Common myeloid progenitor, CD34-positive (primary cell): ENCODE results near the gene STOML3.

Experiments
- CTCF ChIA-PET: fragments of 350-600 bp; sonication (Branson Sonifier 250); formaldehyde crosslinking; loops from one replicate; lab custom pipeline; 2021; ENCODE audit warnings: antibody characterized with exemption; lab: Charles Lee
- POLR2A ChIA-PET: fragments of 350-600 bp; sonication (Branson Sonifier 250); formaldehyde crosslinking; loops from one replicate; lab custom pipeline; 2021; ENCODE audit warnings: antibody characterized with exemption; lab: Charles Lee
- DNase-seq, 3 donors: peaks; one replicate each; pipeline versions ENCODE4 v3.0.0 to v3.0.0-alpha.2; 2013
- H3K27ac ChIP-seq, 2 experiments: 1 replicate in 1 of 2; 2 replicates in 1 of 2; pipeline ENCODE4 v1.7.0; 2013; ENCODE audit warnings: inconsistent platforms in 2 of 2, low read length in 2 of 2, mild to moderate bottlenecking in 2 of 2, low read depth in 1 of 2, moderate library complexity in 1 of 2; ENCODE audit not compliant: severe bottlenecking in 2 of 2, insufficient read depth in 1 of 2, poor library complexity in 1 of 2
- H3K27me3 ChIP-seq, 5 experiments: replicated peaks in 2 of 5; 1 replicate in 3 of 5; 2 replicates in 2 of 5; pipeline versions ENCODE4 v1.6.1 to v1.7.0; 2013; ENCODE audit warnings: low read length in 4 of 5, mild to moderate bottlenecking in 2 of 5, moderate library complexity in 2 of 5, inconsistent platforms in 1 of 5; ENCODE audit not compliant: insufficient read depth in 5 of 5, control insufficient read depth in 4 of 5
- H3K36me3 ChIP-seq, 4 experiments: 1 replicate in 2 of 4; 2 replicates in 2 of 4; pipeline versions ENCODE4 v1.6.1 to v1.7.0; 2013; ENCODE audit warnings: low read length in 3 of 4, control low read depth in 1 of 4, mild to moderate bottlenecking in 1 of 4; ENCODE audit not compliant: control insufficient read depth in 4 of 4, insufficient read depth in 4 of 4
- H3K4me1 ChIP-seq, 4 experiments: 1 replicate in 3 of 4; 2 replicates in 1 of 4; pipeline versions ENCODE4 v1.6.1 to v1.7.1; 2013; ENCODE audit warnings: low read length in 3 of 4, mild to moderate bottlenecking in 3 of 4, control low read depth in 1 of 4, inconsistent platforms in 1 of 4, moderate library complexity in 1 of 4; ENCODE audit not compliant: control insufficient read depth in 4 of 4, insufficient read depth in 4 of 4; ENCODE audit errors: control extremely low read depth in 1 of 4
- H3K4me3 ChIP-seq, 7 experiments: 1 replicate in 4 of 7; 2 replicates in 3 of 7; pipeline versions ENCODE4 v1.5.1 to v1.7.0; 2013; ENCODE audit warnings: mild to moderate bottlenecking in 7 of 7, low read length in 6 of 7, moderate library complexity in 6 of 7, inconsistent platforms in 2 of 7, low read depth in 2 of 7, control low read depth in 1 of 7; ENCODE audit not compliant: insufficient read depth in 4 of 7, control insufficient read depth in 1 of 7; ENCODE audit errors: extremely low read depth in 1 of 7
- H3K9me3 ChIP-seq, 5 experiments: 1 replicate in 4 of 5; 2 replicates in 1 of 5; pipeline versions ENCODE4 v1.6.1 to v1.7.1; 2013; ENCODE audit warnings: low read length in 4 of 5, mild to moderate bottlenecking in 2 of 5, inconsistent platforms in 1 of 5, low read depth in 1 of 5, moderate library complexity in 1 of 5; ENCODE audit not compliant: control insufficient read depth in 4 of 5, insufficient read depth in 2 of 5; ENCODE audit errors: control extremely low read depth in 1 of 5
- WGBS: methylation state at CpG from one replicate; pipeline ENCODE4 v1.1.5; 2013; ENCODE audit not compliant: insufficient coverage; 5-methylcytosine and 5-hydroxymethylcytosine counted together

STOML3 gene

DNA sequence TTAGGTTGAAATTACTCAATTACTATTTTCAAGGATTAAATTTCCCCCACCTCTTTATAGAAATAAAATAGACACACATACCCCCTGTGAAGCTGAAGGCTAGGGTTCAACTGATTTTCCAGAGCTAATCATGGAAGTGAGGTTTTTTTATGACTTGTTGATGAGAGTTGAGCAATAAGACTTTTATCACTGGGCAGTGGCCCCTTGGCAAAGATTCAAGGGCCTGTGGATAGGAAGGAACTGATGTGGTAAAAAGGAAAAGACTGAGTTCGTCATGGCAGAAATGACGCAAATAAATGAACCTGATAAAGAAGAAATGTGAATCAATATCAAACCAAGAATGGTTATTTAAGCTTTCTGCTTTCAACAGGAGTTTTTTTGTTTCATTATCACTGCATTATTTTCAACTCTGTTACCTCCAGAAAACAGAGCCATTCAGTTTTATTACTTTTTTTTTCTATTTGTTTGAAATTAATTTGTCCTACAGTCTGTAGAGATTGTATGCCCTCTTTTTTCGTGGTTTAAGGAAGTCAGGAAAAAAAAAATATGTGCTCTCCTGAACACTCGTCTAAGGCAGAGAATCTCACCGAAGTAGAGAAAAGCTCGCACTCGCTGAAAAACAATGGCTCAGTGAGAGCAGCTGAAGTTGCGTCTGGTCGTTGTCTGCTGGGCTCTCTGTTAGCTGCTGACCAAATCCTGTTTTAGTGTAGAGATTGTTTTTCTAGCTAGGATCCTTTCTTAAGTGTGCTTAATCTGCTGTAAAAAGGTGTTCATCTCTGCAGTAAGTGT, 38.9 kb downstream of the STOML3 start:
- peaks cover 0 to 2% (median 0%) of the 10 kb centered on the region in 5 experiments for H3K27me3 ChIP-seq
- WGBS = 47% methylated on average over 6 of the region's 9 CpGs
- no peaks in the 10 kb centered on the region for H3K9me3 ChIP-seq
- ChIA-PET POLR2A (no interaction called here), CTCF (no interaction called here)
- no peaks in the 10 kb centered on the region for H3K36me3 ChIP-seq
- no peak overlapping the region for H3K27ac ChIP-seq
- DNase-seq = peak in 1 of 3 donors; percentile 1
- no peaks in the 10 kb centered on the region for H3K4me1 ChIP-seq
- peak overlapping the region in 1 of 7 experiments; percentile 28 for H3K4me3 ChIP-seq

DNA sequence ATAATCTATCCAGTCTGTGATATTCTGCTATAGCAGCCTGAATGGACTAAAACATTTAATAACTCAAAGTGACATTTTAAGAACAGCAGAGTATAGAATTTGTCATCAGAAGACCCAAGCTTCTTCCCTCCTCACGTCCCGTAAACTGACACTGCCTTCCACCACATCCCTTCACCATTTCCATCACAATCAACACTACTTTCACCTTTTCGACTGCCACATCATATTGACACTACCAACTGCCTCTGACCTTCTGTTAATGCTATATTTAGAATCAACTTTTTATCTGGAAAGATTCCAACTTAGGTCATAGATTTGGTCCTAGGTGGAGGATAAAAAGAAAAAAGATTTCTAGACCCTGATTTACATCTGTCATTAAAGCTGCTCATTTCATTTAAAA, 39.6 kb downstream of the STOML3 start:
- Histone ChIP-seq H3K27me3 (peaks cover 0 to 2% (median 0%) of the 10 kb centered on the region in 5 experiments), H3K9me3 (no peaks in the 10 kb centered on the region), H3K27ac (no peak overlapping the region), H3K4me1 (no peaks in the 10 kb centered on the region), H3K4me3 (no peak overlapping the region), H3K36me3 (no peaks in the 10 kb centered on the region)
- POLR2A ChIA-PET = no interaction called here
- no peak for DNase-seq
- 100% methylated on average over 1 of the region's 3 CpGs for WGBS
- CTCF ChIA-PET = no interaction called here

DNA sequence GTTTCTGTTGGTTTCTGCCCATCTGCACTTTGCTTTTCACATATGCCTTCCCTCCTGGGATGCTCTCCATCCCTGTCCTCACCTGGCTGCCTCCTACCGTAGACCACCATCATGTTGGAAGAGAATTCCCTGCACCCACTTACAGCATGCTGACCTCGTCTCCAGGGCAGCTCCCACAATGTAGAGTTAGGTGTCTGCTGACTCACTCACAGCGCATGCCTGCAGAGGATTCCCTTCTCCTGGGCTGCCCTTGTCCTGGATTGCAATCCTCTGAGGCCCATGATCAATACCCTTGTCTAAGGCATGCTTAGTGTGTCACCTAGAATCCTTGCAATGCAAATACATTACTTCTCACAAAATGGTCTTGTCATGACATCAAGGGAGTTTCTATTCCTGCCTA, 43.6 kb downstream of the STOML3 start:
- 96% methylated on average over 3 of the region's 3 CpGs for WGBS
- Histone ChIP-seq H3K9me3 (no peaks in the 10 kb centered on the region), H3K27ac (no peak overlapping the region), H3K36me3 (no peaks in the 10 kb centered on the region), H3K27me3 (no peaks in the 10 kb centered on the region), H3K4me3 (no peak overlapping the region), H3K4me1 (no peaks in the 10 kb centered on the region)
- ChIA-PET POLR2A (no interaction called here), CTCF (no interaction called here)
- no peak for DNase-seq

DNA sequence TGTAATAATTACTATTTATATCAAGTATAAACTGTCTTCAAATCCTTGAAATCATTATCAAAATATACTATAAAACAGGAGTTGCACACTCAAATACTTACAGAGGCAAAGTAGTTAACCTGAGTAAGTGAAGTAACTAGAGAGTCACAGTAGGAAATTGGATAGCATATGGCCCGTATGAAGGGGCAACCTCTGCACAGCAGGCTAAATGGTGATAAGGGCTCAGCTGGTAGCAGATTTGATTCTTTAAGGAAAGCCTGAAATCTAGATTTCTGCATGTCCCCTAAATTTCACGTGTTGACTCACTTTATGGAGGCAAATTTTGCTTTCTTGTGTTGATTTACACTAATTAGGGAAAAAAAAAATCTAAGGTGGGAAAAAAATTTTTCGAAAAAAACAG, 46.4 kb downstream of the STOML3 start:
- Histone ChIP-seq H3K9me3 (no peaks in the 10 kb centered on the region), H3K4me3 (no peak overlapping the region), H3K36me3 (no peaks in the 10 kb centered on the region), H3K4me1 (no peaks in the 10 kb centered on the region), H3K27me3 (peaks cover 0 to 4% (median 0%) of the 10 kb centered on the region in 5 experiments), H3K27ac (no peak overlapping the region)
- ChIA-PET POLR2A (no interaction called here), CTCF (no interaction called here)
- 100% methylated on average over 1 of the region's 3 CpGs for WGBS
- no peak for DNase-seq

DNA sequence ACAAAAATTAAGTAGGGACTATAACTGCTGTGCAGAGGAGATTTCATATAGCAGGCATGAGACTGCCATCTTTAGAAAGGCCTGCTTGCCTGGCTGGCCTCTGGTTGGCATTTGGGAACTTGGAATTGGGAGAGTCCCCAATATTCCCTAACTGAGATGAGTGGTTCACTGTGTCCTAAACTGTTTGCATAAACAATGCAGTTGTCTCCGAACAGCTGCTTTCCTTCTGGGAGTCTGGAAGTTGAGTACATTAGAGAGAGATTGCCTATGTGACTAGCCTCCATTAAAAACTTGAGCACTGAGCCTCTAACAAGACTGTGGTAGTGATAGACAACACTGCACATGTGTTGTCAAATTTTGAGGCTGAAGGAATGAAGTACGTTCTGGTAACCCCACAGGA, 47.4 kb downstream of the STOML3 start:
- Histone ChIP-seq H3K9me3 (no peaks in the 10 kb centered on the region), H3K4me3 (no peak overlapping the region), H3K4me1 (no peaks in the 10 kb centered on the region), H3K27me3 (peaks cover 0 to 4% (median 0%) of the 10 kb centered on the region in 5 experiments), H3K36me3 (no peaks in the 10 kb centered on the region), H3K27ac (no peak overlapping the region)
- 92% methylated on average over 2 of the region's 2 CpGs for WGBS
- DNase-seq = no peak
- ChIA-PET POLR2A (no interaction called here), CTCF (no interaction called here)

DNA sequence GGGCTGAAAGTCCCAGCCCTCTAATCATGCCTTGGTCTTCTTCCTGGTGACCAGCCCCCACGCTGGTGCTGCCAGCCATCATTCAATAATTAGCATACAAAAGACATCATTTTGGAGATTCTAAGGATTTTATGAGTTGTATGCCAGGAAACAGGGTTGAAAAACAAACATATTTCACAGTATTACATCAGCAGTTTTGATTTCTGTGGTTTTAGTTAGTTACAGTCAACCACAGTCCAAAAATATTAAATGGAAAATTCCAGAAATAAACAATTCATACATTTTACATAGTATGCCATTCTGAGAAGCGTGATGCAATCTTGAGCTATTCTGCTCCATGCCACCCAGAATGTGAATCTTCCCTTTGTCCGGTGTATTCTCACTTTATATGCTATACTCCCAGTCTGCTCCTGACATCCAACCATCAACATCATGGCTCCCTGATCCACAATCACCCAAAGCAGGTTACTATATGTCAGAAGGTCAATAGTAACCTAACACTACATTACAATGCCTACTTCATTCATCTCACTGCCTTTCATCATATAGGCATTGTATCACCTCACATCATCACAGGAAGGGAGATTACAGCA, 49.2 kb downstream of the STOML3 start:
- H3K36me3 ChIP-seq = no peaks in the 10 kb centered on the region
- CTCF ChIA-PET = no interaction called here
- no peaks in the 10 kb centered on the region for H3K9me3 ChIP-seq
- H3K27ac ChIP-seq = no peak overlapping the region
- WGBS = 94% methylated on average over 2 of the region's 3 CpGs
- POLR2A ChIA-PET = no interaction called here
- H3K27me3 ChIP-seq = peaks cover 0 to 4% (median 0%) of the 10 kb centered on the region in 5 experiments
- no peak for DNase-seq
- H3K4me3 ChIP-seq = no peak overlapping the region
- H3K4me1 ChIP-seq = no peaks in the 10 kb centered on the region

DNA sequence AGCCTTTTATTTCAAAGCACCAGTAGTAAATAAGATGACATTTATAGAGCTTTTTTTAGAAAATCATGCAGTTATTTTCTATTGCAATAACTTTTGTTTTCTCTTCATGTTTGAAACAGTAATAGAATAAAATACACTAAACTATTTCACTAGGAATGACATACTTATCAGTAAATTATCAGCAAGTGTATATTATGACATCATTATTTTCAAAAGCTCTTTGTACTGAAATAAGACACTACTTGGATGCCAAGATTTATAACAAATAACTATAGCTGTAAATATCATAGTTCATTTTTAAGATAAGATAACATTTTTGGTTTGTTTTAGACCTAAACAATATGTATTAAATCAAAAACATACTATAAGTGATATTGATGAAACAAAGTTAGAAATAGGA, 56.8 kb downstream of the STOML3 start:
- Histone ChIP-seq H3K4me1 (no peaks in the 10 kb centered on the region), H3K27ac (no peak overlapping the region), H3K27me3 (no peaks in the 10 kb centered on the region), H3K9me3 (no peaks in the 10 kb centered on the region), H3K4me3 (no peak overlapping the region), H3K36me3 (no peaks in the 10 kb centered on the region)
- ChIA-PET CTCF (interaction anchor here (1.0 kb wide), 1 partner anchor 46 kb away, joined by 3 read pairs; no protein-coding TSS in a partner anchor), POLR2A (no interaction called here)
- no peak for DNase-seq
